ENCODE results near the gene FADS3.
A peak's percentile ranks its signal among the peaks of the same experiment; 100 is the strongest.

FADS3 gene

GRCh38 chr11:61897387-61898246 is 6.3 kb upstream of the FADS3 start:
- H3K4me3 ChIP-seq (ENCODE audit: low read depth, low read length), result no peak overlapping the region
- DNase-seq (ENCODE audit: low read depth), result no peak
- peak; percentile 92 for TF ChIP-seq CTCF (IDR thresholded peaks at IDR 0.05; ENCODE audit: low read depth, low read length, missing control alignments)

- DNase-seq (ENCODE audit: low read depth), result no peak
- no peak for TF ChIP-seq CTCF (IDR thresholded peaks at IDR 0.05; ENCODE audit: low read depth, low read length, missing control alignments)
- H3K4me3 ChIP-seq (ENCODE audit: low read depth, low read length), result no peak overlapping the region
These were observed 5.5 kb upstream of the FADS3 start for GRCh38 chr11:61896665-61897386.

GRCh38 chr11:61895718-61896059 is 4.3 kb upstream of the FADS3 start:
- TF ChIP-seq CTCF (IDR thresholded peaks at IDR 0.05; ENCODE audit: low read depth, low read length, missing control alignments), result no peak
- no peak for DNase-seq (ENCODE audit: low read depth)
- H3K4me3 ChIP-seq (ENCODE audit: low read depth, low read length), result no peak overlapping the region

- no peak for TF ChIP-seq CTCF (IDR thresholded peaks at IDR 0.05; ENCODE audit: low read depth, low read length, missing control alignments)
- DNase-seq (ENCODE audit: low read depth), result no peak
- H3K4me3 ChIP-seq (ENCODE audit: low read depth, low read length), result no peak overlapping the region
These were observed 3.8 kb upstream of the FADS3 start for GRCh38 chr11:61895046-61895717.

- no peak overlapping the region for H3K4me3 ChIP-seq (ENCODE audit: low read depth, low read length)
- TF ChIP-seq CTCF (IDR thresholded peaks at IDR 0.05; ENCODE audit: low read depth, low read length, missing control alignments), result no peak
- DNase-seq (ENCODE audit: low read depth), result no peak
These were observed 2.6 kb upstream of the FADS3 start for GRCh38 chr11:61893981-61894380.

GRCh38 chr11:61892085-61892370 is 683 bp upstream of the FADS3 start:
- H3K4me3 ChIP-seq (ENCODE audit: low read depth, low read length), result peak overlapping the region; percentile 71
- DNase-seq (ENCODE audit: low read depth), result no peak
- TF ChIP-seq CTCF (IDR thresholded peaks at IDR 0.05; ENCODE audit: low read depth, low read length, missing control alignments), result peak; percentile 20
